HG02571 (cell line): ENCODE measurements around the gene B3GNT2.
"Not testable (repeated sequence)": the region's sequence is repeated elsewhere in the genome, so short reads cannot be mapped to it uniquely, and the experiment has no call there.

Experiments
- ATAC-seq: cut with Tn5 transposase; IDR thresholded peaks from one replicate; pipeline ENCODE4 v1.9.1; 2021; ENCODE audit warnings: mild to moderate bottlenecking, moderate library complexity; ENCODE audit not compliant: unreplicated experiment

The B3GNT2 gene, protein sequence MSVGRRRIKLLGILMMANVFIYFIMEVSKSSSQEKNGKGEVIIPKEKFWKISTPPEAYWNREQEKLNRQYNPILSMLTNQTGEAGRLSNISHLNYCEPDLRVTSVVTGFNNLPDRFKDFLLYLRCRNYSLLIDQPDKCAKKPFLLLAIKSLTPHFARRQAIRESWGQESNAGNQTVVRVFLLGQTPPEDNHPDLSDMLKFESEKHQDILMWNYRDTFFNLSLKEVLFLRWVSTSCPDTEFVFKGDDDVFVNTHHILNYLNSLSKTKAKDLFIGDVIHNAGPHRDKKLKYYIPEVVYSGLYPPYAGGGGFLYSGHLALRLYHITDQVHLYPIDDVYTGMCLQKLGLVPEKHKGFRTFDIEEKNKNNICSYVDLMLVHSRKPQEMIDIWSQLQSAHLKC

DNA sequence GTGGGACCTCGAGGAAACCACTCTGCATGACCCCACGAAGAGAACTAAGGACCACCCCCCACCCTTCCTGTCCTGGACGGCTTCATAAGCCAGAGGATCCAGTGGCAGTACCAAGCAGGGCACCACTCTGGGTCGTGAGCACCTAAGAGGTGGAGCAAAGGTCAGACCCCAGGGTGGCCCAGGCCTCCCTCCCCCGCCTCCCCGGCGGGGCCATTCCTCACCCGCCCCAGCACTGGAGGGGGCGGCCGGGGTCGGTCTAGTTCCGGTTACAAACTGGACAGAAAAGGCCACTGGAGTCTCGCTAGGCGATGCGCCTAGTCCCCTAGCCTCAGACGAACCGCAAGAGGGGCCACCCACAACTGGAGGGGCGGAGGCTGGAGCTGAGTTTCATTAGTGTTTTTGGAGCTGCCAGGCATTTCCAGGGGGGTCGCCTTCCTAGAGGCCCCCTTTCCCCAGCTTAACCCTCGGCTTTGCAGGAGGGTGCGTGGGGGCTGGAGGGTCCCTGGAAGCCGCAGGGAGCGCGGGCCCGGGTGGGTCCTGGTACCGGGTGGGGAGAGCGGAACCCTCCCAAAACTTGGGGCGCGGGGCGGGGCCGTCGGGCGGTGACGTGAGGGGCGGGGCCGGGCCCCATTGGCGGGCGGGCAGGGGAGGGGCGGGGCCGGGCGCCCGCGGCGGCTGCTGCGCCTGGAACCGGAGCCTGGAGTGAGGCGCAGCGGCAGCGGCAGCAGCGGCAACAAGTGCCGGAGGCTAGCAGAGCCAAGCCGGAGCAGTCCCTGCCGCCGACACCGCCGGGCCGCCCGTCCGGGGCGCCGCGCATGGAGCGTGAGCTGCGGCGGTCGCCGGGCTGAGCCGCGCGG is at the start of gene B3GNT2:
Gene B3GNT2 (plus strand): TSS at position 695 of the 857 bp plus-strand sequence. CDS start 26,106 bp downstream, outside the sequence.
- ATAC-seq: peak; percentile 51

DNA sequence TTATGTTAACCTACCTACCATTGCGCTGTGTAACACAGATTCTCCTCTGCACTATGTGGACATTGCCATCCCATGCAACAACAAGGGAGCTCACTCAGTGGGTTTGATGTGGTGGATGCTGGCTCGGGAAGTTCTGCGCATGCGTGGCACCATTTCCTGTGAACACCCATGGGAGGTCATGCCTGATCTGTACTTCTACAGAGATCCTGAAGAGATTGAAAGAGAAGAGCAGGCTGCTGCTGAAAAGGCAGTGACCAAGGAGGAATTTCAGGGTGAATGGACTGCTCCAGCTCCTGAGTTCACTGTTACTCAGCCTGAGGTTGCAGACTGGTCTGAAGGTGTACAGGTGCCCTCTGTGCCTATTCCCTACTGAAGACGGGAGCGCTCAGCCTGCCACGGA is 49.1 kb upstream of the B3GNT2 start:
- ATAC-seq: not testable (repeated sequence)

DNA sequence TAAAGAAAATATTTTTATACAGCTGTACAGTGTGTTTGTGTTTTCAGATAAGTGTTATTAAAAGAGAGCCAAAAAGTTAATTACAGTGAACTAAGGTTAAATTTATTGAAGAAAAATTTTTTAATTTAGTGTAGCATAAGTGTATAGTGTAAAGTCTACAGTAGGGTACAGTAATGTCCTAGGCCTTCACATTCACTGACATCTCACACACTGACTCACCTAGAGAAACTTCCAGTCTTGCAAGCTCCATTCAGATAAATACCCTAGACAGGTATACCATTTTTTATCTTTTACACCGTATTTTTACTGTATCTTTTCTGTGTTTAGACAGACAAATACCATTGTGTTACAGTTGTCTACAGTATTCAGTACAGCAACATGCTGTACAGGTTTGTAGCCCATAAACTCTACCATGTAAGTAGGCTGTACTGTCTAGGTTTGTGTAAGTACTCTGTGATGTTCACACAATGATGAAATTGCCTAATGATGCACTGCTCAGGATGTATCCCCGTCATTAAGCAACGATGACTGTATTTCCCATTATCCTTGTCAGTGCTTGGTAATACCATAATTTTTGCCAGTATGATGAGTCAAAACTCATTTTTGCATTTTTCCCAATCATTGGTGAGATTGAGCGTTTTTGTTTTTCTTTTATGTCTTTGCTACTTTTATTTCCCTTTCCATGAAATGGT is 48.2 kb upstream of the B3GNT2 start:
- no peak for ATAC-seq

DNA sequence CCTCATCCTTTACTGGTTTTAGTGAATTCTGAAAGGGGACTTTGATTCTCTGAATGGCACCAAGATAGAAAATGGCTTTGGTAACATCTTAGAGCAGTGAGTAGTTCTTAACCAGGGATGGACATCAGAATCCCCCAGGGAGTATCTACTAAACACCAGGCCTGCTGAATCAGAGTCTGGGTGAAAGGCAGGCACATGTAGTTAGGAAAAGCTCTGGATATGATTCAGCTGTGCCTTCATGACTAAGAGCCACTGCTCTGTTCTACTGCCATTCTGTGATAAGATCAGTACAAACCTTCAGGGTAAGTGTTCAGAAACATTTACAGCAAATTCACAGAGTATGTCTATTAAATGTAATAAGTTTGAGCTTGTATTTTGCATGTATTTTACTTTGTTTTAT is 46.2 kb upstream of the B3GNT2 start:
- no peak for ATAC-seq

DNA sequence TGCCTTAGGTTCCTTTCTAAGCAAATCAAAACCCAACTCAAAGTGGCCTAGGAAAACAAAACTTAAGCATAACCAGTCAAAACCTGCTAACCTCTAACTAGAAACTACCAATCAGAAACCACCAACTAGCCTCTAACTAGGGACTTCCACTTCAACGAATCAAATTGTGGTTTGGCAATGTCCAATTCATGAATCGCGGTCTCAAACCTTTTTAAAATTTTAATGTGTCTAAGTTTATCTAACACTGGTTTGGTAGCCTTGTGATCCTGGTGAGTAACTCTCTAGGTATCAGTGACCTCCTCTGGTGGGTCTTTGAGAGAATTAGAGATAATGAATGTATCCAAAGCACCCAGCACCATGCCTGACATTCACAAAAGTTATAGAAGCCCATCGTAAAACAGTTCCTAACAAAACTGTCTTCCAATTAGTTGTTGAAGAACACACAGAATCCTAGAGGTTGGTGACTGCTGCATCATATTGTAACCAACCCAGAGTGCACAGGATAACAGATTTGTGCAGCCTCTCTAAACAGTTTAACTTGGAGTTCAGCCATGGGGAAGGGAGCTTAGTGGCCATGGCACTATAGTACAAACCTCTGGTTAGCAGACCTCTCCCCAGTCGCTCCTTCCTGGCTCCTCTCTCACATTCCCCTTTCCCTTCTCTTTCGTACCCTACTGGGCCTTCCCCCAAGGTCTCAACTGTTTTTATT is 45.2 kb upstream of the B3GNT2 start:
- ATAC-seq: no peak

DNA sequence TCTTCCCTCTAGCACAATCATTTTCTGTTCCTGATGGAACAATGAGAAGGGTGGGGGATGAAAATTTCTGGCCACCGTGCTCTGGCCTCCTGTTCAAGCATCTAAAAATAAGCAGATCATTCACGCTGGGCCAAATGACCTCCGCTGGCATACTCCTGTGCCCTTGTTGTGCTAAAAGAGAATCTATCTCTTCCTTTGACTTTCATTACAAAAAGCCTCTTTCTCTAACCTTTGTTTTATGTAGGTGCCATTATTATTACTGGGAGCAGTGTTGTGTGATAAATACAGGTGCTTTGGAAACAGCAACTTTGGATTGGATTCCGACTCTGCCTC is 44.6 kb upstream of the B3GNT2 start:
- ATAC-seq: no peak

DNA sequence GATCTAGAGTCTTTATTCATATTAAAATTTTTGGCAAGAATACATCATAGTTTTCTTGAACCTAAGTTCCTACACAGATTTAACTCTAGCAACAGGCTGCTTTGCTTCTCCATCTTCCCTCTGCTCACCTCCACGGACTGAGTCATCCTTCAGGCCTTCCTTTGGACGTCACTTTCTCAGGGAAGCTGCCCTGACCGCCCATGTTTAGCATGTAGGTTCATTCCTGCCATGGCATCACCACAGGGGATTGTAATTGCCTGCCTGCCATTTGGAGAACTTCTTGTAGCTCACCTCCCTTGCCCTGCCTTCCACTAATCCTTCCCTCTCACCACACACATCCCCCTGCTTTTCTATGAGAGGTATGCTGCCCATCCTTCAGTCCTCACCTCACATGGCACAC is 43.9 kb upstream of the B3GNT2 start:
- ATAC-seq: no peak

DNA sequence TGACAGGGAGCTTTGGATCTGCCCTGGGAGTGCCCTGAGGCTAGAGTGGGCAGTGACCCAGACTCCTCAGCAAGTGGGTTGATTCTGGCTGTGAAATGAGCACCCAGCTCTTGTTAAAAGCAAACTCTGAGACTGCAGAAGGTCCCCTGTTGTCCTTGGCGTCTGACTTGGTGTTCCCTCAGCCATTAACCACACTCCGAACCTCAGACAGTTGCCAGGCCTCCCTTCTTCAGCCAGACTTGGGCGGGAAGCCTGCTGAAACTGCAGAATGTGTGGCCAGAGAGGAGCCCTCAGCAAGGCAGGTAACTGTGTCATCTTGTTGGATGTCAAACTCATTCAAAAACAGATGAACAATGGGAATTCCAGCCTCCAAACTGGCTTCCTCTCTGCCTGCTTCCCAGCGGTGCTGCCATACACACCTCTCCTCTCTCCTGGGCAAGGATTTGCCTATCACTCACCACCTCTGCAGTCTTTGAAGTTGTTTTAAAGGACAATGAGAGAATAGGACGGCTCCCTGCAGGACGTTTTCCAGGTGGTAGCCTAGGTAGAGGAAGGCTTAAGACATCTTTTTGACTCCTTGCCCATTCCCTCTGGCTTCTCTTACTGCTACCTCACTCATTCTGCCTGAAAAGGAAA is 38.9 kb upstream of the B3GNT2 start:
- ATAC-seq: no peak

DNA sequence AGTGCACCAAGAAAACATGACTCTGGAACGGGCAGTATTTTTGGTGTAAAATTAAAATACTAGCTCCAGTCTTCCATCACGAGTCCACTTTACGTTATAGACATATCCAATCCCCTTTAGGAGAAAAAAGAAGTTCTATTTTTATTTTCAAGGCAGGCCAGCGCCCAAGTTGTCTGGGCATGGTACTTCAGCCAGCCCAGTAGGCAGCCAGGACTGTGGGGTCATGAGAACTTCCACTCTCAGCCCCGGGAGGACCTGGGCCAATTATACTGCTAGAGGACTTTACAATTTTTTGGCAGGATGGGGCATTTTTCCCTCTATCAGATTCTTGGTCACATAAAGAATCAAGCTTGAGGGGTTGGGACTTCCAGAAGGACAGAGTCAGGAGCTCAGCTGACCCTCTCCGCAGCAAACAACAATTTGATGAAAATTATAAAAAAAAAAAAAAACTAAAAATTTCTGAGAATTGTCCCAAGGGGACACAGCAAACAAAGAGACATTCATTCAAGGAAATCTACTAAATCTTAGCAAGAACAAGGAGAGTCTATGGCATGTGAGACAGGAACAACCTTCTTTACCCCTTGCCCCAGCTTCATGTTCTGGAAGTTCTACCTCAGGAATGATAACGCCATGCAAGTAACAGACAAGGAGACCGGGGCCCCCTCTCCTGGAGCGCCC is 37.3 kb upstream of the B3GNT2 start:
- no peak for ATAC-seq

DNA sequence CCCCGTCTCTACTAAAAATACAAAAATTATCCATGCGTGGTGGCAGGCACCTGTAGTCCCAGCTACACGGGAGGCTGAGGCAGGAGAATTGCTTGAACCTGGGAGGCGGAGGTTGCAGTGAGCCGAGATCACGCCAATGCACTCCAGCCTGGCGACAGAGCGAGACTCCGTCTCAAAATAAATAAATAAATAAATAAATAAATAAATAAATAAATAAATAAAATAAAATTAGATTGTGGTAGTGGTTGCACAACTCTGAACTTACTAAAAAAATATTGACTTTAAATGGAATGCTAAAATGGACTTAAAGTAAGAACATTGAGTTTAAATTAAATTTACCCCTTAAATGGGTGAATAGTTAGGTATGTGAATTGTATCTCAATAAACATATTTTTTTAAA is 35.2 kb upstream of the B3GNT2 start:
- not testable (repeated sequence) for ATAC-seq

DNA sequence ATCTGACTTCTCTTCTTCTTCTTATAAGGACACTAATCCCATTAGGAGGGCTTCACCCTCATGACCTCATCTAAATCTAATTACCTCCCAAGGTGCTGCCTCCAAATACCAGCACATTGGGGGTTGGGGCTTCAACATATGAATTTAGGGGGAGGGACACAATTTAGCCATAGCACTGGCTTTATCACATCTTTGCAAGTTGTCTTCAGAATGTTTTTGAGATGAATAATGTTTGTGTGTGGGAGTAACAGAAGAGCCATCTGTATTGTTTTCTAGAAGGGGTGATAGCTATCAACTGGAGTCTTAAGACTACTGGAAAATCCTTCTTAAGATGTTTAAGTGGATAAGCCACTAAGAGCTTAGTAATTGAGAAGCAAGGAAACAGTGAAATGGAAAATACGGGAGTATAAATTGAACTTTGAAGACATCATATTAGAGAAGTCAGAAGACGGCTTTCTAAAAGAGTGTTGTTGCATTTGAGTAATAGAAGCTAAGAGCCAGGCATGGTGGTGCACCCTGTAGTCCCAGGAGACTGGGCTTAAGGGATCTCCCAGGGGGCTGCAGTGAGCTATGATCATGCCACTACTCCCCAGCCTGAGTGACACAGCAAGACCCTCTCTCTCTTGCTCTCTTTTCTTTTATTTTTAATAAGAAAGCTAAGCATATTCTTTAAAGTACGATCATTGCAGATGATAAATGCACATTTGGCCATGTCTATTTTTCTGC is 32.6 kb upstream of the B3GNT2 start:
- ATAC-seq: no peak

DNA sequence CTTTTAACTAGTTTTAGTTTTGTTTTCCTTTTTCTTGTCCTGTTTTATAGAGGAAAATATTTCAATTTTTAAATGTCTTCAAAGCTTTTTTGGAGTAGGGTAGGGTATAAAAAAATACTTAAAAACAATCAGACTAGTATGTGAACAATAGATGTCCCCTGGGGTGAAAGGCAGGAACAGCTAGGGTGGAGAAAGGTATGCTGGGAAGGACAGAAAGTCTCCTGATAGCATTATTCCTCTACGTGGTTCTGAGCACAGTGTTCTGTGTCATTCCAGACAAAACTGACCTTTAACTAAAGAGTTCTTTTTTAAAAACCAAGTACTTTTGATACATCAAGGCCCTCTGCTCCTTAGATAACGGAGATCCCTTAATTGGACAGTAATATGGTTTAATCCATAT is 32.1 kb upstream of the B3GNT2 start:
- no peak for ATAC-seq

DNA sequence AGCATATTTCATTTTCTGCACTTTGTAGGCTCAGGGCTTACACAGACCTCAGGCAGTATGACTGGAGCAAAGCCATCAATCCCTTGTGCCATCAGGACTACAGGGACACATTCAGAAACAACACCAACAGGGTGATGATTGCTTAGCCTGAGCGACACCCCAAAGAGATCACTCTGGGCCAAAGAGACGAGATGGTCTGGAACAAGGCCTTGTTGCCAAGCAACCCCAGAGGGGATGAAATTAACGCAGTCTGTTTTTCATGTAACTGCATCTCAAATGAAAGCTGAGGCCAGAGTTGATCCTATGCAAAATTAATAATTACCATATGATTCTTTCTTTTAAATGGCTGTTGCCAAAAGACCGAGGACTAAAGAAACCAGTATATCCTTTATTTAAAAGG is 20.2 kb upstream of the B3GNT2 start:
- ATAC-seq: no peak

DNA sequence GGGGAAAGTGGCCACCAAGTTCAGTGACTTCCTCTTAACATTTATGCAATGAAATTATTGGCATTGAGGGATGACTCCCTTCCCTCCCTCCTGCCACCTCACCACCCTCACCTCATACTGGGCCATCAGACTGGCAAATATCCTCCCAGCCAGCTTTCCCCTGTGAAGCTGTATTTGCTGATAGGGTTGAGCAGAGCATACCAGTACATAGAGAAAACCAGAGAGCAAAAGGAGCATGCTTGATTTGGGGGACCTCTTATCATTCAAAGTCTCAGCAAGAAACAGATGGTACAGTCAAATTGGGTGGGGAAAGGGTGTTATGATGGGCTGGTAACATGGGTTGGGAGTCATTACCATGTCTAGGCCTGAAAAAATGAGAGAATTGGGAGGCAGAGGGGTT is 19.1 kb upstream of the B3GNT2 start:
- ATAC-seq: no peak

DNA sequence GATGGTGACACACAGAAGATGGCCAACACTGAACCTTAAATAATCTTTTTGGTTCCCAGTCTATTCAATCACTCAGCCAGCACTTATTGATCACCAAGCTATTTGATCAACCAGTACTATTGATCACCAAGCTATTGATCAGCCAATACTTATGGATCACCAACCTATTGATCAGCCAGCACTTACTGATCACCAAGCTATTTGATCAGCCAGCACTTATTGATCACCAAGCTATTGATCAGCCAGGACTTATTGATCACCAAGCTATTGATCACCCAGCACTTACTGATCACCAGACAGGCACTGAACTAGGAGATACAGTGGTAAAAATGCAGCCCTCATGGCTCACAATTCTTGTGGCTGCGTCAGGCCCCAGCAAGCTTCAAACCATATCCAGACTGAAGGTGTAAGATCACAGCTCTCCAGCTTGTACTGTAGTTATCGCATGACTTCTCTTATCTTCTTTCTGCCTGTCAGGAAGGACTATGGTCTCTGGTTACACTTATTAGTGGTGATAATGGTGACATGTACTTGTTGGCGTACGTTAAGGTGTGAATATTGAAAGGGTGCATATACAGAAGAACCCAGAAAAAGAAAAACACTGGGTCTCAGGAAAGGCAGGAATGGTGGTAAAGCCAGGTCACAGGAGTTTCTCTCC is 18.4 kb upstream of the B3GNT2 start:
- ATAC-seq: no peak

DNA sequence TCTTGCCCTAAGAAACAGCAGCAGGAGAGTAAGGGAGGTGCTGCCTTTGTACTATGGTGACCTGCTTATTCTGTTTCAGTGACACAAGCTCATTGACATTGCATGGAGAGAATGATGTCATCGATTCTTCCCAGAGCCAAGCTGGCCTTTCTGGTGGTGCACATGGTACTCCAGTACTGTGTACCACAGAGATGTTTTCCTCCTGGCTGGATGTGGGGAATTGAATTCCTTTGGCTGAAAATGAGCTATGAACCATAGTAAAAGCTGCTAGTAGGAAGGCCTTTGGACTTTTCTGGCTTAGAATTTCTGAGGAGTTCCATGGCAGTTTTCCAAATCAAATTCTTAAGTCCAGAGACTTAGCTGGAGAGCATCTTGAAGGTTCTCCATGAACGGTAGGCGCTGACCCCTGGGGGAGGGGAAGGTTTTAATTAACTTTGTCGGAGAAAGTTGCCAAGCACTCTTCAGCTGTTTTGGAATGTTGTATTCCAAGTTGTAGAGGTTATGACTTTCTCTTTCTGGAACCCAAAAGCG is 17.1 kb upstream of the B3GNT2 start:
- no peak for ATAC-seq

DNA sequence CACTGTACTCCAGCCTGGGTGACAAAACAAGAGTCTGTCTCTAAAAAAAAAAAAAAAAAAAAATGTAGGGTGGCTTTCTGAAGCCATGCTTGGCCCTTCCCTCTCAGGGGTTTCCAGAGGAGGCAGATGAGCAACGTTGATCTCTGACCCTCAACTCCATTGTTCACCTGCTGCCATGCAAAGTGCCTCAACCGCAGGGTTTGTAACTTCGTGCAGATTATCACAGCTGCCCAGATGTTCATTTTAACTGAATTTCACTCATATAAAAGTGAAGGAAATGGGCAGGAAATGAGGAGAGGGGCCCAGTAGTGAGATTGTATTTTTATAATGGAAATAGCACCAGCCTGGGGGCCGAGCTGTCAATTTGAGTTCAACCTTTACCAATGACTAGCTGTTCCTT is 14.9 kb upstream of the B3GNT2 start:
- no peak for ATAC-seq

DNA sequence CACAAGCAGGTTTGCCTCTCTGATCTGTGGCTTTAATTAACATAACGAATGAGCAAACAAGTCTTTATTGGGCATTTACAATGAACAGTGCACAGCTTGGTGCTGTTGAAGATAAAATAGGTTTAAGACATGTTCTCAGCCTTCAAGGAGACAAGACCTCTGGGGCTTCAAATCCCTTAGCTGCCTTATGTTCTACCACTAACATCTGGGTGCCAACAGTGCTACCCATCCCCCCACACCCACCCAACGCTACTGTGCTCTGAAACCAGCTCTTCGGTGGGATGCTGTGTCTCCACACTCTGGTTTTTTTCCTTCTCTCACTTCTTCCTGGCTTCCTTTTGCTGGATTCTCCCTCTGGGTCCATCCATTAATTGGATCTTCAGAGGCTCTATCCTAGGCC is 14.1 kb upstream of the B3GNT2 start:
- no peak for ATAC-seq
